GM19043 (cell line): ENCODE measurements around the gene GRID2.

Source experiments
- ATAC-seq: cut with Tn5 transposase; IDR thresholded peaks from one replicate; pipeline ENCODE4 v1.9.1; 2021; ENCODE audit warnings: low read depth; ENCODE audit not compliant: unreplicated experiment

GRID2 gene

DNA sequence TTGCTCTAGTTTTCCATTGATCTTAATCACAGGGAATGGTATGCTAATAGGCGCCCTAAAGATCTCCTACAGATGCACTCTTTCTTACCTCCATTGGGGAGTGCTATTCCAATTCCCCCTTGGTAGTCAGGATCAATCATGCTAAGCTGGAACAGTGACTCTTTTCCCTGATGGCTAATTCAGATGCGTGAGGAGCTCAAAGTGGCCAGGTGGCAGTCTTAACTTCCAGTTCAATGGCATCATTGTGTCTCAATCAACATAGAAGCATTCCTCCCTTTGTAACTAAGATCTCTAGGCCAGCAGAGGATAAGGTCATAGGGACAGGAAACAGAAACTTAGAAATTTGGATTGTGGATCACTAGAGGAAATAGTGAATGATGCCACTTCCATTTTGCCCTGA lies 216.8 kb downstream of the GRID2 start:
- ATAC-seq, result no peak

DNA sequence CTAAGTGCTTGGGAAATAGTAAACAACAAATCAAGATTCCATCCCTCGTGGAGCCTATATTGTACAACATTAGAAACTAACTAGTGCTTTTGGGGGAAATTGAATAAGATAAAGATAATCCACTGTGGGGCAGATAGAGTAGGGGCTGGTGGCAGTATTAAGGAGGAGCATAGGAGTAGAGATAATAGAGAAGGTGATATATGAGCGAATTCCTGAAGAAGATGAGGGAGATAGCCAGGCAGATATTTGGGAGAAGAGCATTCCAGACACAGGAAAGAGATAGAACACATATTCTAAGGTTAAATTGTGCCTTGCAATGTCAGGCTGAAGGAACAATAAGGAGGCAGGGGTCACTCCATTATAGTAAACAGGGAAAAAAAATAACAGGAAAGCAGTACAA lies 218.2 kb downstream of the GRID2 start:
- no peak for ATAC-seq

DNA sequence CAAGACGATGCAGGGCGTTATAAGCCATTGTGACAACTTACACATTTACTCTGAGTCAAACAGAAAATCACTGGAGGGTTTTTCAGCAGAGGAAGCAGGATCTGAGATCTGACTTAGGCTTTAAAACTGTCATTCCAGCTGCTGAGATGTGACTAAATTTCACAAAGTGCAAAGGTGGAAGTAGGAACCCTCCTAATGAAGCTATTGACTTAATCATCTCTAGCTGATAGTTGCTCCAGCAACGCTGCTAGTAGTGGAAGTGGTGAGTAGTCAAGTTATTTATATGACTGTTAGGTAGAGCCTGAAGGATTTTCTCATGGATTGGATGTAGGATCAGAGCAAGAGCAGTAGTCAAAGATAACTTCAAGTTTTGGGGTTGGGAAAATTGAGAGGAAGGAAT lies 218.6 kb downstream of the GRID2 start:
- ATAC-seq, result no peak

DNA sequence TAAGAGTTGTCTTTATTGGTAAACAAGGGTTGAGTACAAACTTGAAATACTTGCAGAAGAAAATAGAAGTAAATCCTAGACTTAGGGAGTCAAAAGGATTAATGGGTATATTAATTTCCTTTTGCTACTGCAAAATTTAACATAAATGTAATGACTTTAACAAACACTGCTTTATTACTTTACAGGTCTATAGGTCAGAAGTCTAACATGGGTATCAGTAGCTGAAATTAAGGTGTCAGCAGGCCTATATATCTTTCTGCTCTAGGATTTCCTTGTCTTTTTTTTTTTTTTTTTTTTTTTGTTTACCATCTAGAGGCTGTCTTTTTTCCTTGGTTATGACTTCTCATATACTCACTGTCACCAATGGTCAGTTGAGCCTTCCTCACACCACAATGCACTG lies 220.4 kb downstream of the GRID2 start:
- ATAC-seq, result no peak

DNA sequence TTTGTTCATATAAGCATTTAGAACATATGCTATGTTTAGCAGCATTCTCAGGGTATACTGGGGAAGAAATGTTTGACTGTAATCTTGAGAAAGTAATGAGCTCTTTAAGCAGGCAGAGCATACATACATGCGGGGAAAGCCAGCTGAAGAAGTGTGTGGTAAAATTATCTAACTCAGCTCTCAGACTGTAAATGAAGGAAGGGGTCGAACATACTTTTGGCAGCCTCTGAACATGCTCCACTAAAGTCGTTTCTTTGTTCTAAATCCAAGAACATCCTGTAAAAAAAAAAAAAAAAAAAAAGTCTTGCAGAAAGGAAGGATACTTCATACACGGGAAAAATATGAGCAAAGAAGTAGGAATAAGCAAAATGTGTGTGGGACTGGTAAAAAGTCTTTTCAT lies 224.8 kb downstream of the GRID2 start:
- ATAC-seq, result no peak

DNA sequence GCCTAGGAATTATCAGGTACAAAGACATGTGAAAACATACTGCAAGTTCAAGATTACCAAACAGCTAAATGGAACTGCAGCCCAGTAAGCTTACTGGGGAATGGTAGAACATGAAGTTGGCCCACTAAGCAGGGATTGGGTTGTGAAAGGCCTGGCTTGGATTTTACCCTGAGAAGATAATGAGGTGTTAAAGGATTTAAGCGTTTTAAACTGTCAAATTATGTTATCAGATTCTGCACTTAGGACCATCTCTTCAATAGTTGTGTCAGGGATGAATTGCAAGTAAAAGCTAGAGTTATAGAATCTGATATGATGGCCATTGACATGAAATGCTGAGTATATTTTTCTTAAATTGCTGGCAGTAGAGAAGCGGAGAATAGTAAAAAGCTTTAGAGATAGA lies 225.7 kb downstream of the GRID2 start:
- no peak for ATAC-seq

DNA sequence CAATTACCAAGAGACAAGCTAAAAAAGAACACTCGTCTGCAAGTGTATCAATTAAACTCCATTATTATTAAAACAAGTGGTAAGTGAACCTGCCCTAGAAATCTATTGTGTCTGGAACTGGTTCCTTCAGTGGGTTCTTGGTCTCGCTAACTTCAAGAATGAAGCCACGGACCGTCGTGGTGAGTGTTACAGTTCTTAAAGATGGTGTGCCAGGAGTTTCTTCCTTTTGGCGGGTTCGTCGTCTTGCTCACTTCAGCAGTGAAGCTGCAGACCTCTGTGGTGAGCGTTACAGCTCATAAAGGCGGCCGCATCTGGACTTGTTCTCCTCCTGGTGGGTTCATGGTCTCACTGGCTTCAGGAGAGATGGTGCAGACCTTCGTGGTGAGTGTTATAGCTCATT lies 231.8 kb downstream of the GRID2 start:
- ATAC-seq, result no peak

DNA sequence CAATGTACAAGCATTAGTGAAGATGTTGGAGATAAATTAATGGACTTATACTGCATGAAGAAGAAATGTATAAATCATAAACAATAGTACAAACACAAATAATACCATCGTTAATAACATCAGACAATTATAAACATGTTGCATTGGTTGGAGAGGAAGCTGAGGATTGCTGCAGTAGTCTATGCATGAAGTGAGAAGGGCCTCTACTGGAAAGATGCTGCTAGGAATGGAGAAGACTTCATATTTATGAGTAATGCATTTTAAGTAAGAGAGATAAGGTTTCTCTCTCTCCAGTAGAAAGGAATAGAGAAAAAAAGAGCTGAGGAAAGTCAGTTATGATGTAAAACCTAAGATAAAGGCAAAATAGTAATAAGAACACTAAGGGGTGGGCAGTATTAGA lies 247.8 kb downstream of the GRID2 start:
- ATAC-seq, result no peak

DNA sequence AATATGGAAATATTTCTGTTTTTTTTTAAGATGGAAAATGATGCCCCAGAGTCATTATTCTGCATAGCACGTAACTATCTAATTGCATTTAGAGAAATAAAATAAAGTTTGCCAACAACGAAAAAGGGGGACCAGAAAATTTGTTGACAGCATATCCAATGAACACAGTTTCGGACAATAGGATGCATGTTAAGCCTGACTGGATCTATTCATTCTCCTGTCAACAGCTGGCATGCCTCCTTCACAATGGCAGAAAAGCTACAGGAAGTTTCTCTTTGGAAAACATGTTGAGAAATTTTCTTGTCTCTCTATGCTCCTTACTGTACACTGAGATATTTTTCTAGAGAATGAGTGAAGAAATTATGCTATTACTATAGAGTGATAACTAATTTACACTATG lies 262.5 kb downstream of the GRID2 start:
- ATAC-seq, result no peak

DNA sequence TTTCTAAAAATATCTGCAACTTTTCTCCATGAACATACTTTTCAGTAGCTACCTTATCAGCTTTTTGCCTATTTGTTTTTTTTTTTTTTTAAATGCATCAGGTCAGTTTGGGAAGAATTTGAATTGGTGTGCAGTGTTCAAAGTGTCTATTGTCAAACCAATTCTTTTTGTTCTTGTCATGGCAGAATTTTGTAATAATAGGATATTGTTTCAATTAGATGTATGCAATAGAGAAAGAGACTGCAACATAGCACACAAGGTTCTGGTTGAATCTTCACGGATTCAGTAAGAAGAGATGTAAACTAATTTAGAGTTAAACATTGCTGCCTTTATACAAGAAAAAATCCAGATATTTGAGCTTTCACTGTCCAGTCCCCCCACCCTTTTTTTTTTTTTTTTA lies 277.1 kb downstream of the GRID2 start:
- ATAC-seq, result no peak

DNA sequence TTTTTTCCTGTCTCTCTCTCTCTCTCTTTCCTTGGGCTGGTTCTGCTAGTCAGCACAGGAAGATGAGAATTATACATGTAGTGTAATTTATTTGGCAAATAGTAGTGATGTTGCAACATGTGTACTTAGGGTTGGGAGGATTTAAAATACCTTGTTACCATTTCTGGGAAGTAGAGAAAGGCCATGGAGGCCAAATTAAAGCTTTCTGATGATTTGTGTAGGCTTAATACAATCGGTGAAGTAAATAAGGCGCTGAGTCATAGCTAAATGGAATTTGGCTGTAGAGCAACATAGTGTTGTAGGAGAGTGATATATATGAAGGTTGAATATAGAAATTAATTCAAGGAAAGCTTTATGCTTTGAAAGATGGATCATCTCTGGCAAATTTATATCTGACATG lies 295.3 kb downstream of the GRID2 start:
- ATAC-seq, result no peak

DNA sequence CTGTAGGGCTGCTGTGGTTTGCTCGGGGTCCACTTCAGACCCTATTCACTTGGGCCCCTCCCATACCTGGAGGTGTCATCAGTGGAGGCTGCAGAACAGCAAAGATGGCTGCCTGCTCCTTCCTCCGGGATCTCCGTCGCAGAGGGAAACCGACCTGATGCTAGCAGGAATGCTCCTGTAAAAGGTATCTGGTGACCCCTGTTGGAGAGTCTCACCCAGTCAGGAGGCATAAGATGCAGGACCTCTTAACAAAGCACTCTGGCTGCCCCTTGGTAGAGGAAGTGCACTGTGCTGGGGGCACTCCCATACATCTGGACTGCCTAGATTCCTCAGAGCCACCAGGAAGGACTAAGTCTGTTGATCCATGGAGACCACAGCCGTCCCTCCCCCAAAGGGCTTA lies 296.9 kb downstream of the GRID2 start:
- ATAC-seq, result no peak

DNA sequence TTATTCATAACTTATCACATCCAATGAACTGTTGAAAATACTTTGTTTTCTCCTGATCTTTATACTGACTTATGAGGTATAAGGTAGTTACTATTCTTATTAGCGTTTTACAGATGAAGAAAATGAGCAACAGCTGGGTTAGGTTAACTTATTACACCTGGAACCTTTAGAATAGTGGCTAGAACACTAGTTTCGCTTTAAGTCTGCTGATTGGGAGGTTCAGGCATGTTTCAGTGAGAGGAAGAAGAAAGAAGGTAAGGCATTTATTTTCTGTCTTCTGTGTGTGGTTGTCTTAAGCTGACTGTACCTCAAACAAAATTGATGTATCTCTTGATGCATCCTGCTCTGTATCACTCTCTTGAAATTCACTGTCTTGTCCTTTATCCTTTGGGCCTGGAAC lies 302.5 kb downstream of the GRID2 start:
- ATAC-seq, result no peak

DNA sequence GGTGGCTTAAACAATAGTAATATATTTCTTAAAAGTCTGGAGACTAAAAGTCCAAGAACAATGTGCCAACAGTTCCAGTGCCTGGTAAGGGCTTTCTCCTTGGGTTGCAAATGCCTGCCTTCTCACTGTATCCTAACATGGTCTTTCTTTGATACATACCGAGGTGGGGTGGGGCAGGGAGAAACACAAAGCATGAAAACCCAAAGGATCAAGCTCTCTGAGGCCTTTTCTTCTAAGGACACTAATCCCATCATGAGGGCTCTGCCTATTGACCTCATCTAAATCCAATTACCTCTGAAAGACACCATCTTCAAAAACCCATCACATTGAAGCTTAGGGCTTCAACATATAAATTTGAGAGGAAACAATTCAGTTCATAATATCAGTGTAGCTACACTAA lies 311.3 kb downstream of the GRID2 start:
- ATAC-seq, result no peak

DNA sequence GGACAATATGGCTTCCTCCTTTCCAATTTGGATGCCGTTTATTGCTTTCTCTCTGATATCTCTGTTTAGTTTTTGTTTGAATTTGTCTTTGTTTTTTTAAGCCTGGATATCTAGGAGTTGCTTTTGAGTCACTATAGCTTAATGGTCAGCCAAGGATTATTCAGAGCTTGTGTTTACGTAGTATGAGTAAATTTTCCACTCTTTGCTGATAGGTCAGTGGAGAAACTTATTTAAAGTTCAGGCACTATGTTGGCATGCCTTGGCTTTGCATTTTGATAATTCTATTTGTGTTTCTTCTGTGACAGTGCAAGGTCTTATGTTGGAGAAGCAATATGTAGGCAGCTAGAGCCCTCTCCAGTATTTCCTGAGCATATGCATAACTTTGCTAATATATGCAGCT lies 315.2 kb downstream of the GRID2 start:
- no peak for ATAC-seq

DNA sequence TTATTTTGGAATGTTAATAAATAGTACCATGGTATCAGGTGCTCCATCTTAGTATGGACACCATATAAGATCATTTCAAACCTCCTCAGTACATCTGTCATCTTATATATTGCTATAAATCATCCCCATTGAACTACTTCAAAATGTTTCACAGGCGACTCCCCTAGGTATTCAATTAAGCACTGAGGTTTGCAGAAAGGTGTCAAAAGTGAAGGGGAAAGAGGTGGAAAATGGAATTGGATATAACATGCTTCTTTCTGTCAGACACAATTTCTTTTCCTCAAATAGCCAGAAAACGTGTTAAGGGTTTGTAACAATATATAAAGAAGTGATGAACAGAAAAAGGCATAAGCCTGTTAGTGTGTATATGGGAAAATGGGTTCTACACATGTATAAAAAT lies 325.5 kb downstream of the GRID2 start:
- no peak for ATAC-seq

DNA sequence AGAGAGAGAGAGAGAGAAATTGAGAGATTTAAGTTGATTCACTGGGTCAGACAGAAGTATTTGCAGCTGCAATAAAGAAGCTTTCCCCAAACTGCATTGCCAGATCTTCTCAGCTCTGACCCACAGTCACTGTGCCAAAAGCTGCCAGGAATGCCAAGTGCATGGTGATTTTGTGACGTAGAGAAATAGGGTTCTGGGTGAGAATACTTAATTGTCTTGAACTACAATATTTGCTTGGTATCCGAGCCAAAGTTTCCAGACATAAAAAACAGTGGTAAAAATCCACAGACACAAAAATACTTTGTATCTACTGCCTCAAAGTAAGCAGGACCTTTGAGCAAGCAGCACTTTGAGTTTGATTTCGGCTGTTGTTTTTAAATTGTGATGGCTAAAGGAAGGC lies 331.1 kb downstream of the GRID2 start:
- ATAC-seq, result no peak

DNA sequence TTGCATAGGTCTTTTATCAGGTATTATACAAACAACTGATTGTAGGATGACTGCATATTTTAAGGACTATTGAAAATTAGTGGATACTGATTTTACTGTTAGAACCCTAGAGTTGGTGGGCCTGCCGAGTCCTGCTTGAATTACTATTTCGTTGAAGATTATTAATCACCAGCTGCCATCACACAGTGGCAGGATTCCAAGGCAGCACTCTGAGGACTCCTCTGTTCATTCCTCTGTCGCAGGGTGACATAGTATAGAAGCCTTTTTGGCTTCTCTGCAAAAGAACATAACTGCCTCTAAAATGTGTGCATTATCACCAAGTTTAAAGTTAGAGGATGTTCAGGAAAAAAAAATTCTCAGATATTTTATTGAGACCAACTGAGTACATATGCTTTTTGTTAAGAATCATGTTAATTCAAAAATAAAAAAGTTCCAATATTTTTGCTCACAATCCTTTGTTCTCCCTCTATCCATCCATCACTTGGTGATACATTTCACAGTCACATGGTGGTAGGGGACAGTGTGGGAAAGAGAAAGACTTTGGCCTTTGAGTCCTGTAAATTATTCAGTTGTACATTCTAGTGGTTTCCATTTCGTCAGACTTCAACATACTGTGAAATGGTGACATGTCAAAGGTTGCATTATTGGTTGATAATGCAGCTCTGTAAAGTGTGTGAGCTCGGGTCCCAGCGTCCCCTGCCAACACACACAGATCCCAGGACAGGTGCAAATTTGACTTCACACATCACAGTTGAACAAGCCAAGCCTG lies 332.5 kb downstream of the GRID2 start:
- ATAC-seq, result no peak

DNA sequence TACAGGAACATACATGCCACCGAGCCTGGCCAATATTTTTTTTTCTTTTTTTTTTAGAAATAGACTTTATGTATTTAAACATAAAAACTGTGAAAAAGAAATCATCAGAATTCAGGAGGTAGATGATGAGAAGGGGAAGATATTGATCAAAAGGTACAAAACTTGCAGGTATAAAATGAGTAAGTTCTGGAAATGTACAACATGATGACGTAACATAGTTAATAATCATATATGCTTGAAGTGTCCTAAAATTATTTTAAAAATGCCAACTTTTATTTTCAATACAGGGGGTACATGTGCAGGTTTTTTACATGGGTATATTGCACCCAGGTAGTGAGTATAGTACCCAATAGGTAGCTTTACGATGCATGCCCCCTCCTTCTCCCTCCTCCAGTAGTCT lies 337.6 kb downstream of the GRID2 start:
- no peak for ATAC-seq

DNA sequence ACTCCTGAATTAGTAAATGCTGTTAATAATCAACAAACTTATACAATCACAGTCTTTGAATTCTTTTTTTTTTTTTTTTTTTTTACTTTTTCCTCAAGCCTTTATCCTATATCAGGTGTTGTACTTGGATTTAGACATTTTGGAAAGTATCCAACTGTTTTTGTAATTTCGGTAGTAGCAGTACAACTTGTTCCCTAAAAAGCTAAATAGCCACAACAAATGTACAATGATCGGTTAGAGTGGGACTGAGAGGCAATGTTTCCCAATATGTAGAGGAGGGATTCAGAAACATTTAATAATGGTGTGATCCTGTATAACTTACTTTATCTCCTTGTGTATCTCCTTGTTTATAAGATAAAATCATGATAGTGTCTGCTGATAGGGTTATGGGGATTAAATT lies 343.1 kb downstream of the GRID2 start:
- no peak for ATAC-seq

DNA sequence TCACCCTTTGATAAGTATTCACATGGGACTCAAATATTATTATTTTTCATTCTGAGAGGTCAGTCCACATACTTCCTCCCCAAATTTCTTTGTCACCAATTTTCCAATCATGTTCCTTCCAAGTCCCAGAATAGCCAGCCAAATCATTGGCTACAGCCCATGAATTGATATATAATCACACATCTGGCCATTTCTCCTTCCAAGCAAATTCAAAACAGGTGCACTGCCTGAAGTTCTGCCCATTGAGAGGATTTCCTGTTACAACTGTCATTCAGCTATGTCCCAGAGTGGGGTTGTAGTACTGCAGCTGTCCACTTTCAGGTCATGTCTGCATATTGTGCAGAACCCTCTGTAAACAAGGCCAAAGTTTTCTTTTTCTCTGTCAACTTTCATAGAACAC lies 347.8 kb downstream of the GRID2 start:
- ATAC-seq, result no peak

DNA sequence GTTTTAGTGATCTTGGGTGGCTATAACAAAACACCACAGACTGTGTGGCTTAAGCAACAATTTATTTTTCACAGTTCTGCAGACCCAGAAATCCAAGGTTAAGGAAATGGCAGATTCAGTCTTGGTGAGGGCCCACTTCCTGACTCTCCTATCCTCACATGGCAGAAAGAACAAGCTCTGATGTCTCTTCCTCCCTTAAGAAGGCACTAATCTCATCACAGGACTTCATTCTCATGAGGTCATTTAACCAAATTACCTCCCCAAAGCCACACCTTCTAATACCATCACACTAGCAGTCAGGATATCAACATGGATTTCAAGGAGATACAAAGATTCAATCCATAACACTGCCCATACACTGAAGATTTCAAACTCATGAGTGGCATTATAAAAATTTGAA lies 350.3 kb downstream of the GRID2 start:
- no peak for ATAC-seq

DNA sequence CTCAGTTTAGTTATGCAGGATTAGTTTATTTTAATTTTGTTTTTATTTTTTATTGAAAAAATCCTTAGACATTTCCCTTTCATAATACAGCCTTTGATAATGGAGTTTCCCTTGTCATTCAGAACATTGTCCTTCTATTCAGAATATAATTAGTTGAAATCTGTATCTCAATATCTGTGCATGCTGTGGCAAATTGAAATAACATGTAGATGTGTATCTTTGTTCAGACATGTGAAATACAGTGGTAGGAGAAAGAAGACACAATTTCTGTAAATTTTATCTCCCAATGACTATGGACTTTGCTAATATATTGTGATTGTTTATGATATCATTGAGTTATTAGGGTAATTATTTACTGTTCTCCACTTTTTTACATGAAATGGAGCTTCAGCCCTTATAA lies 353.9 kb downstream of the GRID2 start:
- no peak for ATAC-seq
